HepG2 (cell line): Measurements from ENCODE around the gene CDV3. TPM values are rescaled to one million over a fixed set of nuclear protein-coding genes. Genes with fewer than 3 reads are reported as not detected.
A peak's percentile ranks its signal among the peaks of the same experiment; 100 is the strongest.

Experiments used
- ATAC-seq: fragments of 200-7000 bp; cut with Tn5 transposase; 3 replicates; pipeline ENCODE4 v1.9.1; 2020; ENCODE audit warnings: mild to moderate bottlenecking, moderate library complexity
- BruUV-seq: library from RNA; stranded (reverse); fragments of 400-500 nt; replicated peaks from 2 replicates; lab custom pipeline; 2021; lab: Mats Ljungman, UMichigan
- CTCF ChIA-PET: fragments of 300-600 bp; formaldehyde crosslinking; extraction: SDS; loops from one replicate; lab custom pipeline; 2021; ENCODE audit warnings: low total read pairs, inconsistent platforms, low intra/inter-chr PET ratio; lab: Yijun Ruan, JAX
- POLR2A ChIA-PET: fragments of 350-600 bp; sonication (Branson Sonifier 250); formaldehyde crosslinking; loops from one replicate; lab custom pipeline; 2020; ENCODE audit warnings: antibody characterized with exemption, inconsistent platforms; lab: Yijun Ruan, JAX
- DNase-seq: peaks from one replicate; pipeline ENCODE4 v3.0.0-alpha.2; 2015; ENCODE audit warnings: low spot score
- FAIRE-seq: peaks from 3 replicates; lab custom pipeline; 2011; peaks lifted over from hg19 to GRCh38; lab: Jason Lieb, UNC
- H2AFZ ChIP-seq: one replicate; pipeline ENCODE4 v1.6.1; 2011; ENCODE audit warnings: low read length, inconsistent platforms
- H3K27ac ChIP-seq: fragments of 300-600 bp; 3 replicates; pipeline ENCODE4 v1.8.0; 2011; ENCODE audit warnings: mixed run types, mild to moderate bottlenecking, mixed read lengths, low read length, inconsistent platforms; ENCODE audit not compliant: insufficient read depth; ENCODE audit errors: extremely low read length
- H3K27me3 ChIP-seq, 2 experiments: fragments of 200-600 bp in 1 of 2; 2 replicates in 1 of 2; 3 replicates in 1 of 2; pipeline versions ENCODE4 v1.6.0 to v1.8.0; 2011; ENCODE audit warnings: low read length in 2 of 2, mild to moderate bottlenecking in 2 of 2, moderate library complexity in 2 of 2, inconsistent platforms in 1 of 2; ENCODE audit not compliant: insufficient read depth in 2 of 2, control insufficient read depth in 1 of 2
- H3K36me3 ChIP-seq, 2 experiments: fragments of 200-600 bp in 1 of 2; replicated peaks in 1 of 2; 2 replicates in 1 of 2; 3 replicates in 1 of 2; pipeline versions ENCODE4 v1.5.1 to v1.8.0; 2011; ENCODE audit warnings: low read length in 2 of 2, inconsistent platforms in 1 of 2; ENCODE audit not compliant: insufficient read depth in 2 of 2, control insufficient read depth in 1 of 2
- H3K4me1 ChIP-seq: 2 replicates; pipeline ENCODE4 v1.5.1; 2012; ENCODE audit warnings: low read length, inconsistent platforms; ENCODE audit not compliant: insufficient read depth
- H3K4me2 ChIP-seq: 2 replicates; pipeline ENCODE4 v1.6.0; 2011; ENCODE audit warnings: low read depth, low read length, inconsistent platforms
- H3K4me3 ChIP-seq, 3 experiments: fragments of 200-600 bp in 1 of 3; sonication (generic), shearing (Covaris generic) in 1 of 3; replicated peaks in 1 of 3; 2 replicates each; pipeline ENCODE4 v1.5.1; 2011 to 2016; ENCODE audit warnings: low read length in 3 of 3, inconsistent platforms in 2 of 3, low read depth in 2 of 3, mild to moderate bottlenecking in 2 of 3, control low read depth in 1 of 3, mixed read lengths in 1 of 3; ENCODE audit not compliant: insufficient read depth in 1 of 3
- H3K79me2 ChIP-seq: one replicate; pipeline ENCODE4 v1.6.1; 2011; ENCODE audit warnings: low read length, inconsistent platforms; ENCODE audit not compliant: insufficient read depth
- H3K9ac ChIP-seq: 2 replicates; pipeline ENCODE4 v1.6.0; 2011; ENCODE audit warnings: mild to moderate bottlenecking, low read depth, low read length, inconsistent platforms; ENCODE audit not compliant: insufficient read depth
- H3K9me3 ChIP-seq: 2 replicates; pipeline ENCODE4 v1.5.1; 2012; ENCODE audit warnings: mild to moderate bottlenecking, low read length
- H4K20me1 ChIP-seq: 2 replicates; pipeline ENCODE4 v1.6.0; 2011; ENCODE audit warnings: inconsistent platforms, mild to moderate bottlenecking, low read length, moderate library complexity; ENCODE audit not compliant: insufficient read depth
- ATF2 ChIP-seq: sonication (generic); formaldehyde crosslinking; IDR thresholded peaks from 2 replicates; pipeline ENCODE4 v1.4.0; 2020; ENCODE audit warnings: missing genetic modification reagents
- ATF5 ChIP-seq: sonication (generic); formaldehyde crosslinking; IDR thresholded peaks from 2 replicates; pipeline ENCODE4 v1.4.0; 2020; ENCODE audit warnings: mild to moderate bottlenecking, low read depth, missing genetic modification reagents
- FIP1L1 ChIP-seq: fragments of 200-400 bp; formaldehyde crosslinking; IDR thresholded peaks from 2 replicates; pipeline ENCODE4 v1.6.1; 2018; ENCODE audit warnings: low read depth, mild to moderate bottlenecking, low read length, moderate library complexity, borderline replicate concordance; ENCODE audit not compliant: insufficient read depth
- GZF1 ChIP-seq: sonication (generic); formaldehyde crosslinking; IDR thresholded peaks from 2 replicates; pipeline ENCODE4 v1.5.1; 2020; ENCODE audit warnings: mild to moderate bottlenecking, missing genetic modification reagents
- ISL2 ChIP-seq: sonication (generic); formaldehyde crosslinking; IDR thresholded peaks from 2 replicates; pipeline ENCODE4 v1.5.0; 2020; ENCODE audit warnings: missing genetic modification reagents
- MAFF ChIP-seq: IDR thresholded peaks from 2 replicates; pipeline ENCODE4 v1.6.1; 2011; ENCODE audit warnings: low read depth, low read length, improper control_type of control experiment
- MAFK ChIP-seq, 2 experiments: IDR thresholded peaks in 1 of 2; conservative IDR thresholded peaks in 1 of 2; 2 replicates each; pipeline ENCODE4 v1.6.1; 2011; ENCODE audit warnings: improper control_type of control experiment in 2 of 2, low read length in 2 of 2
- RAD21 ChIP-seq: fragments of 450-650 bp; formaldehyde crosslinking; IDR thresholded peaks from 2 replicates; pipeline ENCODE4 v1.5.0; 2020; ENCODE audit warnings: mild to moderate bottlenecking
- REL ChIP-seq: sonication (generic); formaldehyde crosslinking; conservative IDR thresholded peaks from 2 replicates; pipeline ENCODE4 v1.8.0; 2022; ENCODE audit warnings: mild to moderate bottlenecking, missing genetic modification reagents, moderate library complexity
- RFXAP ChIP-seq: sonication (generic); formaldehyde crosslinking; IDR thresholded peaks from 2 replicates; pipeline ENCODE4 v1.4.0; 2020; ENCODE audit warnings: missing genetic modification reagents, borderline replicate concordance
- SKI ChIP-seq: fragments of 450-650 bp; IDR thresholded peaks from one replicate; pipeline ENCODE4 v1.6.1; 2018; ENCODE audit warnings: mild to moderate bottlenecking; ENCODE audit not compliant: partially characterized antibody
- TBX3 ChIP-seq: fragments of 450-650 bp; IDR thresholded peaks from 2 replicates; pipeline ENCODE4 v1.6.1; 2017; ENCODE audit warnings: antibody characterized with exemption, mild to moderate bottlenecking, inconsistent platforms, borderline replicate concordance
- ZNF235 ChIP-seq: sonication (generic); formaldehyde crosslinking; IDR thresholded peaks from 2 replicates; pipeline ENCODE4 v1.8.1; 2023; ENCODE audit warnings: mild to moderate bottlenecking, missing genetic modification reagents, borderline replicate concordance
- ZNF335 ChIP-seq: sonication (generic); formaldehyde crosslinking; IDR thresholded peaks from 2 replicates; pipeline ENCODE4 v1.4.0; 2020; ENCODE audit warnings: missing genetic modification reagents
- WGBS: methylation state at CpG from one replicate; pipeline ENCODE4 v1.1.6; 2017; ENCODE audit warnings: low lambda C conversion rate; 5-methylcytosine and 5-hydroxymethylcytosine counted together
- in situ Hi-C: cut with HindIII; loops from 2 replicates; pipeline ENCODE4 v1.10.0; 2017; ENCODE audit warnings: low pct_unique_long_range_greater_than_20kb; ENCODE audit not compliant: extremely low pct_ligation_motif_present
- intact Hi-C: fragments of 100-400 bp; cut with micrococcal nuclease; formaldehyde crosslinking; loops from one replicate; pipeline ENCODE4 v1.10.0; 2022; ENCODE audit not compliant: unreplicated experiment
- polyA plus RNA-seq, 8 experiments: library from polyadenylated mRNA; depleted of rRNA in 3 of 8; stranded (reverse) in 7 of 8; unstranded in 1 of 8; fragments of >200 nt; fragmentation: Illumina TruSeq in 4 of 8; extraction: Trizol in 4 of 8; gene quantifications; 2 replicates each; pipeline versions ENCODE4 v1.2.1 to v1.2.3, GENCODE V29; 2011 to 2016; ENCODE audit warnings: low read depth in 4 of 8, missing spikeins in 1 of 8, mixed read lengths in 1 of 8; ENCODE audit not compliant: insufficient read depth in 1 of 8
- total RNA-seq, 5 experiments: library from RNA; depleted of rRNA; stranded (reverse); fragments of >200 nt; fragmentation: Illumina TruSeq; extraction: Trizol; gene quantifications; 2 replicates each; pipeline ENCODE4 v1.2.3, GENCODE V29; 2016; ENCODE audit warnings: low read depth in 1 of 5

CDV3 gene
- total and polyA plus RNA-seq, 2 of the 13 experiments (the other 11 are each of a cell fraction or from before 2014, with no cell fraction given): 46.6 to 145 TPM

DNA sequence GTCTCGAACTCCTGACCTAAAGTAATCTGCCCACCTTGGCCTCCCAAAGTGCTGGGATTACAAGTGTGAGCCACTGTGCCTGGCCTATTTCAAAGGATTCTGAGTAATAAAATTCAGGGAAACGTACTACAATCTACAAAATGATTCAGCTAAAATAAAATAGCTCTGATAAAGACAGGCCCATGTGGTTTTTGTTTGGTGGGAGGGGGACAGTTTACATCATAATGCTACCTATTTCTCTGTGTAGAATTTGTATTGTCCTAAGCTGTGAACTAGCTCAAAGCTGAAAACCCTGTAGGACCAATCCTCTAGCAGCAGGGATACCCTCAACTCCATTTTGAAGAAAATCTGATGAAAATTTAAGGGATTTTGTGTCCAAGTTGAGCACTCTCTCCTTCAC, 25.8 kb downstream of the CDV3 start:
- no peak for ATAC-seq
- Histone ChIP-seq H3K4me2 (no peak overlapping the region), H3K27me3 (no peaks in the 10 kb centered on the region), H2AFZ (no peak overlapping the region), H3K36me3 (peaks cover 0 to 7% of the 10 kb centered on the region in 2 experiments; a peak in 1 of 5 replicates), H3K4me1 (no peaks in the 10 kb centered on the region), H3K4me3 (no peak overlapping the region), H3K9ac (no peak overlapping the region), H3K27ac (no peak overlapping the region), H3K79me2 (no peaks in the 10 kb centered on the region), H3K9me3 (no peaks in the 10 kb centered on the region), H4K20me1 (no peaks in the 10 kb centered on the region)
- no peak for TF ChIP-seq ZNF235 (CRISPR knock-in tag)
- no peak for FAIRE-seq
- no peak for DNase-seq
- intact Hi-C loops (no loop called here), in situ Hi-C loops (no loop called here)
- ChIA-PET POLR2A (no interaction called here), CTCF (no interaction called here)
- WGBS: 98% methylated on average over 2 of the region's 2 CpGs
- BruUV-seq: no TSS peak

DNA sequence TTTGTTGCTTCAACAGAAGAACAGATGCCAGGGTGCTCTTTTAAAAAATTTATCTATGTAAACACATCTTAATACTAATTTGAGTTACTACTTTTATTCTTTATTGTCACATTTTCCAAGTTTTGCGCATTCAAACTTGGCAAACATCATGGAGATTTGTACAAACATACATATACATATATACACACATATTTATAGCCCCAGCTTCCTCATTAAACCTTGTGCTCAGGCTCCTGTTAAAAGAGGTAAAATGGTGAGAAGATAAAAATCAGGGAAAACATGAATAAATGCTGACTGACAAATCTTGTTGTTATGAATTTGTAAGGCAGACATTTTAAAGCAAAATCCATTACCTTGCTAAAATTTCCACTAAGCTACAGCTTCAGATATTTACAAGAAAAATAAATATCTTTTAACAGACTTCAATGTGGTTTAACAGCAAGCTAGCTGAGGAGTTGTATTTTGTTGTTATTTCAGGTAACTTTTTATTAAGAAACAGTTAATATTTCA, 27.1 kb downstream of the CDV3 start:
- ChIA-PET POLR2A (no interaction called here), CTCF (no interaction called here)
- H3K79me2 ChIP-seq: no peaks in the 10 kb centered on the region
- DNase-seq (no peak), ATAC-seq (no peak)
- no peak overlapping the region for H3K4me2 ChIP-seq
- no peak overlapping the region for H2AFZ ChIP-seq
- no TSS peak for BruUV-seq
- H3K36me3 ChIP-seq: peaks cover 0 to 7% of the 10 kb centered on the region in 2 experiments; a peak in 1 of 5 replicates
- no peaks in the 10 kb centered on the region for H4K20me1 ChIP-seq
- TF ChIP-seq ATF2 (no peak), REL (no peak), TBX3 (no peak), FIP1L1 (no peak), ZNF335 (CRISPR knock-in tag) (no peak), ATF5 (CRISPR knock-in tag) (no peak), RAD21 (CRISPR knock-in tag) (no peak), GZF1 (CRISPR knock-in tag) (no peak), ISL2 (no peak), MAFF (peak; percentile 84), MAFK (conservative IDR thresholded peaks at IDR 0.05 in 1 of 2, IDR thresholded peaks at IDR 0.05 in 1 of 2; ENCODE audit: low read length in 2 of 2) (peak; percentile 67 to 80), RFXAP (CRISPR knock-in tag) (no peak), SKI (no peak)
- TF ChIP-seq, all 625 proteins: peak for 2
- Histone ChIP-seq H3K27ac (no peak overlapping the region), H3K9ac (no peak overlapping the region), H3K9me3 (no peaks in the 10 kb centered on the region), H3K4me1 (peaks cover 2% of the 10 kb centered on the region), H3K27me3 (no peaks in the 10 kb centered on the region), H3K4me3 (no peak overlapping the region)
- no peak for FAIRE-seq
- WGBS: 96% methylated on average over 1 of the region's 1 CpG
- intact Hi-C loops (no loop called here), in situ Hi-C loops (no loop called here)
